Embryonic facial prominence (tissue), 1 donor: Measurements from ENCODE around the gene ZNF433.
"Not testable (repeated sequence)": the region's sequence is repeated elsewhere in the genome, so short reads cannot be mapped to it uniquely, and the experiment has no call there.

ENCODE experiments used
- DNase-seq: peaks from one replicate; pipeline ENCODE4 v3.0.0-alpha.2; 2016; ENCODE audit errors: extremely low spot score

ZNF433 gene

GRCh38 chr19:12035220-12036172, at the start of gene ZNF433:
Gene ZNF433, minus strand, starts transcription at chr19:12035679. Its CDS starts 140 bp downstream, at chr19:12035539.
- peak; percentile 85 for DNase-seq

- DNase-seq, result not testable (repeated sequence)
Measured at GRCh38 chr19:12083336-12083735, 47.9 kb upstream of the ZNF433 start.

GRCh38 chr19:12077375-12077774, 41.9 kb upstream of the ZNF433 start:
- no peak for DNase-seq

GRCh38 chr19:12076331-12076730, 40.9 kb upstream of the ZNF433 start:
- DNase-seq, result not testable (repeated sequence)

GRCh38 chr19:12075538-12076139, 40.2 kb upstream of the ZNF433 start:
- no peak for DNase-seq

GRCh38 chr19:12064590-12065538, 29.4 kb upstream of the ZNF433 start, which contains the start of gene ZNF844:
Gene ZNF844, plus strand, starts transcription at chr19:12064731. Its CDS starts 143 bp downstream, at chr19:12064874.
- peak; percentile 62 for DNase-seq

- no peak for DNase-seq
Measured at GRCh38 chr19:12055784-12056183, 20.3 kb upstream of the ZNF433 start.

- peak; percentile 70 for DNase-seq
Measured at GRCh38 chr19:12052497-12053169, 17.2 kb upstream of the ZNF433 start, which contains the start of gene ZNF878. Gene ZNF878, minus strand, starts transcription at chr19:12052961. Its CDS starts 160 bp downstream, at chr19:12052801.

GRCh38 chr19:12052091-12052496, 16.6 kb upstream of the ZNF433 start:
- no peak for DNase-seq

GRCh38 chr19:12047868-12048267, 12.4 kb upstream of the ZNF433 start:
- no peak for DNase-seq

GRCh38 chr19:12043752-12044422, 8.4 kb upstream of the ZNF433 start:
- DNase-seq, result no peak

GRCh38 chr19:12042893-12043292, 7.4 kb upstream of the ZNF433 start:
- no peak for DNase-seq

- no peak for DNase-seq
Measured at GRCh38 chr19:12034620-12035019, 859 bp downstream of the ZNF433 start.

- DNase-seq, result no peak
Measured at GRCh38 chr19:12034198-12034597, 1.3 kb downstream of the ZNF433 start.

- no peak for DNase-seq
Measured at GRCh38 chr19:12015753-12016116, 19.7 kb downstream of the ZNF433 start.

GRCh38 chr19:12015015-12015752, 20.3 kb downstream of the ZNF433 start:
- DNase-seq, result no peak

- no peak for DNase-seq
Measured at GRCh38 chr19:12000152-12000981, 35.1 kb downstream of the ZNF433 start.

- no peak for DNase-seq
Measured at GRCh38 chr19:11995174-11995573, 40.3 kb downstream of the ZNF433 start.

GRCh38 chr19:11991921-11992320, 43.6 kb downstream of the ZNF433 start:
- not testable (repeated sequence) for DNase-seq
